Stomach (tissue), 9 donors: ENCODE measurements around the gene SH2D3C. TPM values are rescaled to one million over a fixed set of nuclear protein-coding genes. Genes with fewer than 3 reads are reported as not detected.
"Not testable (repeated sequence)": the region's sequence is repeated elsewhere in the genome, so short reads cannot be mapped to it uniquely, and the experiment has no call there.

Experiments used
- DNase-seq, 2 donors: peaks; one replicate each; pipeline versions ENCODE4 v3.0.0 to v3.0.0-alpha.2; 2013 to 2019
- H3K27ac ChIP-seq, 5 donors: fragments of 200-600 bp in 4 of 5; sonication (generic) in 4 of 5; one replicate each; pipeline ENCODE4 v1.5.1; 2013 to 2019; ENCODE audit warnings: mild to moderate bottlenecking in 1 of 5, moderate library complexity in 1 of 5
- H3K27me3 ChIP-seq, 3 donors: fragments of 200-600 bp; sonication (generic); one replicate each; pipeline ENCODE4 v1.5.1; 2017 to 2019; ENCODE audit warnings: mixed run types in 1 of 3
- H3K36me3 ChIP-seq, 4 donors: fragments of 200-600 bp; sonication (generic); 1 replicate in 3 of 4; 2 replicates in 1 of 4; pipeline ENCODE4 v1.5.1; 2016 to 2019
- H3K4me1 ChIP-seq, 4 donors: fragments of 200-600 bp; sonication (generic); one replicate each; pipeline ENCODE4 v1.5.1; 2016 to 2019
- H3K4me3 ChIP-seq, 4 donors: fragments of 200-600 bp; sonication (generic) in 3 of 4; one replicate each; pipeline ENCODE4 v1.5.1; 2016 to 2019; ENCODE audit warnings: mild to moderate bottlenecking in 1 of 4
- H3K9me3 ChIP-seq, 4 donors: fragments of 200-600 bp; sonication (generic); one replicate each; pipeline ENCODE4 v1.5.1; 2016 to 2019
- CTCF ChIP-seq, 7 experiments: fragments of 450-650 bp in 4 of 7; fragments of 200-600 bp in 3 of 7; sonication (generic) in 3 of 7; IDR thresholded peaks; one replicate each; pipeline ENCODE4 v1.5.1; 2016 to 2019; ENCODE audit warnings: antibody characterized with exemption in 7 of 7, control low read depth in 2 of 7, mild to moderate bottlenecking in 1 of 7
- EP300 ChIP-seq: sonication (generic); formaldehyde crosslinking; IDR thresholded peaks from one replicate; pipeline ENCODE4 v1.6.1; 2017; ENCODE audit warnings: antibody characterized with exemption
- POLR2A ChIP-seq, 4 donors: fragments of 450-650 bp; IDR thresholded peaks; one replicate each; pipeline ENCODE4 v1.6.1; 2016; ENCODE audit warnings: antibody characterized with exemption in 4 of 4, control low read depth in 2 of 4, mild to moderate bottlenecking in 1 of 4, moderate library complexity in 1 of 4
- POLR2AphosphoS5 ChIP-seq, 3 donors: sonication (generic); formaldehyde crosslinking; IDR thresholded peaks; one replicate each; pipeline ENCODE4 v1.6.1; 2016; ENCODE audit warnings: antibody characterized with exemption in 3 of 3
- WGBS, 5 donors: extraction: QIAGEN DNeasy Blood & Tissue Kit in 3 of 5; methylation state at CpG; one replicate each; pipeline versions ENCODE4 v1.1.5 to v1.1.7; 2013 to 2018; 5-methylcytosine and 5-hydroxymethylcytosine counted together
- intact Hi-C: fragments of 100-400 bp; cut with DNase I; formaldehyde crosslinking; loops from one replicate; pipeline ENCODE4 v1.15.1; 2023; ENCODE audit warnings: low total_unique reads
- polyA plus RNA-seq, 3 donors: library from polyadenylated mRNA; stranded (reverse); fragments of 200-250 nt; gene quantifications; one replicate each; pipeline ENCODE4 v1.2.3, GENCODE V29; 2013
- total RNA-seq, 5 donors: library from RNA; depleted of rRNA; stranded (reverse); fragments of >200 nt; gene quantifications; one replicate each; pipeline versions ENCODE4 v1.1.0 to v1.2.3, GENCODE V29; 2014 to 2016
- donor health status: healthy with polysubstance abuse.
- donor health status: Bipolar disorder and iron deficiency.
- donor health status: healthy.

SH2D3C gene
- total and polyA plus RNA-seq, 8 donors = 1.8 to 38.1 (median 4.5) TPM; not detected in 2

DNA sequence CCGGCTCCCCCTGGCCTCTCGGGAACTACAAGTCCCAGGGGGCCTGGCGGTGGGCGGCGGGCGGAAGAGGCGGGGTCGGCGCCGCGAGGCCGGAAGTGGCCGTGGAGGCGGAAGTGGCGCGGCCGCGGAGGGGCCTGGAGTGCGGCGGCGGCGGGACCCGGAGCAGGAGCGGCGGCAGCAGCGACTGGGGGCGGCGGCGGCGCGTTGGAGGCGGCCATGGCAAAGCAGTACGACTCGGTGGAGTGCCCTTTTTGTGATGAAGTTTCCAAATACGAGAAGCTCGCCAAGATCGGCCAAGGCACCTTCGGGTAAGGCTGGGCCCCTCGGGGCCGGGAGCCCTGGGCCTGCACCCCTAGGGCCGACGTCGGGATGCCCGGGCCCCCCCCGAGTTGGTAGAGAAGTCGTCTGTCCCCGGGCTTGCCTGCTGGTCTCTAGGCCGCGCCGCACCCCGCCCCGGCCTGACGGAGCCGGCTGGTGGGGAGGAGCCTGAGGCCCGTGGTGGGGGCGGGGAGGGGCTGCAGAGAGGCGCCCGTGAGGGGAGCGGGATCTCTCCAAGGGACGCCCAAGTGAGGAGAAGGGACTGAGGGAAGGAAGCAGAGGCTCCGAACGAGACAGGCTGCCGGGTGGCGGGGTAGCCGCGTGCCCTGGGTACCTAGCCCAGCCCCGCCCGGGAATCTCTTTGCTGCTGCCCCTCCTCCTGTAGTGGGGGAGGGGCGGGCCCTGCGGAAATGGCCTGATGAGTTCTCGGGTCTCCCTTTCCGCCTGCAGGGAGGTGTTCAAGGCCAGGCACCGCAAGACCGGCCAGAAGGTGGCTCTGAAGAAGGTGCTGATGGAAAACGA is 7.7 kb upstream of the SH2D3C start, which contains the start of gene CDK9:
TSS of gene CDK9 (plus strand) at position 102 of the 840 bp plus-strand sequence. CDS start at position 217, 115 bp downstream.
- WGBS, 5 donors = 0 to 1% (median 0%) methylated on average over 53 to 75 of the region's 75 CpGs
- no peak for TF ChIP-seq CTCF (IDR thresholded peaks at IDR 0.05)
- TF ChIP-seq POLR2AphosphoS5 (IDR thresholded peaks at IDR 0.05) = peak; percentile 59 to 90 (median 87)
- Histone ChIP-seq H3K27ac (peak within 1 kb of the TSS; percentile 93 to 99 (median 97)), H3K4me1 (peaks cover 18 to 78% (median 46%) of the 10 kb centered on the region in 4 donors), H3K36me3 (peaks cover 41 to 44% (median 42%) of the 10 kb centered on the region in 4 donors), H3K9me3 (no peaks in the 10 kb centered on the region), H3K4me3 (peak within 1 kb of the TSS; percentile 97 to 100 (median 99)), H3K27me3 (no peaks in the 10 kb centered on the region)
- DNase-seq = peak; percentile 93 to 97
- intact Hi-C loops = no loop called here

DNA sequence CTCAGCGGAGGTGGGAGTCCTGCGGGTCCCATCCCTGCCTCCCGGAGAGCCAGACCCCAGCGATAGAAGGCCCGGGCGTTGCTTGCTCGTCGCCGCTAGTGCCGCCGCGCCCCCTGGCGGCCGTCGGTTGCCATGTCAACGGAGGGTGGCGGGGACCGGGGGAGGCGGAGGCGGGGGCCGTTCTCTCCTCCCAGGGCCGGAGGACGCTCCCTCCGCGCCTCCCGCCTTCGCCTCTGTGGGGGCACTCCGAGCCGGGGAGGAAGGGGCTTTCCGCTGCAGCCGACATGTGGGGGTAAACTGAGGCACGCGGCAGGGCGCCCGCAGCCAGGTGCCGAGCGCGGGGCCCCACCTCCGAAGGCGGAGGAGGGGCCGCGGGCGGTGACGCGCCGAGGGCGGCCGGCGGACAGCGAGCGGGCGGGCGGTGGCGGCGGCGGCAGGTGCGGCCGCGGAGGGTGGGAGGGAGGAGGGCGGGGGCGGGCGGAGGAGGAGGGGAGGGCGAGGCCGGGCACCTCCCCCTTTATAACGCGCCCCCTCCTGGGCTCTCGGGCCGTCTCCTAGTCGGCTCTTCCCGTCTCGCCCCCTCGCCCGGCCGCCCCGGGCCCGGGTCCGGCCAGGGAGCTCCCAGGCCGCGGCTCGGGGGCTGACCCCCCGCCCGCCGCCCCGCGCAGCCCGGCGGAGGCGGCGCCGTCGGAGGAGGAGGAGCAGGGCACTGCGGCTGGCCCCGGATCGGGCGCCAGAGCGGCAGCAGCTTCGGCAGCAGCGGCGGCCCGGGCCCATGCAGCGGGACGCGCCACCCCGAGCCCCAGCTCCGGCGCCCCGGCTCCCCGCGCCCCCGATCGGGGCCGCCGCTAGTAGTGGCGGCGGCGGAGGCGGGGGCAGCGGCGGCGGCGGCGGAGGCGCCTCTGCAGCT is 6.8 kb upstream of the SH2D3C start:
- intact Hi-C loops = no loop called here
- WGBS, 5 donors = 0 to 1% (median 1%) methylated on average over 4 to 116 of the region's 123 CpGs

GRCh38 chr9:127783111-127784008 is 4.9 kb upstream of the SH2D3C start:
- peaks cover 13 to 16% (median 14%) of the 10 kb centered on the region in 4 donors for H3K36me3 ChIP-seq
- intact Hi-C loops = loop anchor here (5.0 kb wide), 2 partner anchors 46 to 176 kb away; partner anchors contain the start of gene TOR2A
- 61 to 70% (median 63%) methylated on average over 17 to 20 of the region's 20 CpGs for WGBS, 5 donors
- peaks cover 18 to 78% (median 45%) of the 10 kb centered on the region in 4 donors for H3K4me1 ChIP-seq
- H3K27me3 ChIP-seq = no peaks in the 10 kb centered on the region
- H3K9me3 ChIP-seq = no peaks in the 10 kb centered on the region
- peak overlapping the region; percentile 50 to 99 (median 96) for H3K27ac ChIP-seq
- H3K4me3 ChIP-seq = no peak overlapping the region
- TF ChIP-seq EP300 = no peak
- peak in 2 of 3 donors; percentile 26 to 39 for TF ChIP-seq POLR2AphosphoS5 (IDR thresholded peaks at IDR 0.05)
- peak; percentile 57 to 67 for DNase-seq

More for the DNA sequence above, 6.8 kb upstream of the SH2D3C start:
- no peaks in the 10 kb centered on the region for H3K27me3 ChIP-seq
- peak; percentile 91 to 96 for DNase-seq
- peaks cover 33 to 35% (median 33%) of the 10 kb centered on the region in 4 donors for H3K36me3 ChIP-seq
- no peaks in the 10 kb centered on the region for H3K9me3 ChIP-seq
- H3K4me1 ChIP-seq = peaks cover 18 to 78% (median 50%) of the 10 kb centered on the region in 4 donors
- peak overlapping the region; percentile 93 to 99 (median 97) for H3K27ac ChIP-seq
- H3K4me3 ChIP-seq = peak overlapping the region; percentile 97 to 100 (median 99)
- TF ChIP-seq EP300 (no peak), CTCF (IDR thresholded peaks at IDR 0.05) (peak in 6 of 7 experiments; percentile 85 to 99 (median 94)), POLR2AphosphoS5 (IDR thresholded peaks at IDR 0.05) (peak in 2 of 3 donors; percentile 29 to 44)

- 86 to 97% (median 90%) methylated on average over 4 of the region's 4 CpGs for WGBS, 5 donors
- H3K36me3 ChIP-seq = peaks cover 0 to under 1% (median 0%) of the 10 kb centered on the region in 4 donors
- H3K9me3 ChIP-seq = no peaks in the 10 kb centered on the region
- DNase-seq = no peak
- intact Hi-C loops = loop anchor here (5.0 kb wide), 2 partner anchors 45 to 175 kb away; partner anchors contain the start of gene TOR2A
- H3K27me3 ChIP-seq = no peaks in the 10 kb centered on the region
- peaks cover 9 to 71% (median 30%) of the 10 kb centered on the region in 4 donors for H3K4me1 ChIP-seq
- H3K27ac ChIP-seq = peak overlapping the region in 2 of 5 donors; percentile 8 to 85
- no peak overlapping the region for H3K4me3 ChIP-seq
- TF ChIP-seq POLR2AphosphoS5 (IDR thresholded peaks at IDR 0.05) = no peak
- no peak for TF ChIP-seq EP300
- TF ChIP-seq POLR2A (IDR thresholded peaks at IDR 0.05) = no peak
- TF ChIP-seq CTCF (IDR thresholded peaks at IDR 0.05) = no peak
Observed at GRCh38 chr9:127781806-127782205, 3.3 kb upstream of the SH2D3C start.

DNA sequence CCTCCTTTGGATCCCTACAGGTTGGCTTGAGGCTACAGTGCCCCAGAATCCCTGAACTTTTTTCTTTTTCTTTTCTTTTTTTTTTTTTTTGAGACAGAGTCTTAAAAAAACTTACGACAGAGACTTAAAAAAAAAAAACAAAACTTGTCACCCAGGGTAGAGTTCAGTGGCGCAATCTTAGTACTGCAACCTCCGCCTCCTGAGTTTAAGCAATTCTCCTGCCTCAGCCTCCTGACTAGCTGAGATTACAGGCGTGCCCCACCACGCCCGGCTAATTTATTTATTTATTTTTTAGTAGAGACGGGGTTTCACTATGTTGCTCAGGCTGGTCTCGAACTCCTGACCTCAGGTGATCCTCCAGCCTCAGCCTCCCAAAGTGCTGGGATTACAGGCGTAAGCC is 2.4 kb upstream of the SH2D3C start:
- H3K4me3 ChIP-seq, H3K36me3 ChIP-seq, DNase-seq, H3K9me3 ChIP-seq, H3K27me3 ChIP-seq: not testable (repeated sequence)
- peak overlapping the region in 3 of 5 donors; percentile 13 to 89 (median 85) for H3K27ac ChIP-seq
- WGBS, 5 donors = 78 to 84% (median 82%) methylated on average over 9 of the region's 9 CpGs
- H3K4me1 ChIP-seq = peaks cover 7 to 72% (median 24%) of the 10 kb centered on the region in 4 donors
- intact Hi-C loops = loop anchor here (5.0 kb wide), 2 partner anchors 44 to 174 kb away; partner anchors contain the start of gene TOR2A
